HG03571 (cell line): ENCODE measurements around the gene MBIP.
A peak's percentile ranks its signal among the peaks of the same experiment; 100 is the strongest.

ENCODE experiments used
- ATAC-seq: cut with Tn5 transposase; IDR thresholded peaks from one replicate; pipeline ENCODE4 v1.9.1; 2021; ENCODE audit not compliant: unreplicated experiment

The MBIP gene

GRCh38 chr14:36315159-36315853 lies 5.1 kb downstream of the MBIP start:
- peak; percentile 53 for ATAC-seq

GRCh38 chr14:36313898-36314297 lies 6.5 kb downstream of the MBIP start:
- ATAC-seq = no peak

GRCh38 chr14:36313206-36313605 lies 7.2 kb downstream of the MBIP start:
- ATAC-seq = no peak

DNA sequence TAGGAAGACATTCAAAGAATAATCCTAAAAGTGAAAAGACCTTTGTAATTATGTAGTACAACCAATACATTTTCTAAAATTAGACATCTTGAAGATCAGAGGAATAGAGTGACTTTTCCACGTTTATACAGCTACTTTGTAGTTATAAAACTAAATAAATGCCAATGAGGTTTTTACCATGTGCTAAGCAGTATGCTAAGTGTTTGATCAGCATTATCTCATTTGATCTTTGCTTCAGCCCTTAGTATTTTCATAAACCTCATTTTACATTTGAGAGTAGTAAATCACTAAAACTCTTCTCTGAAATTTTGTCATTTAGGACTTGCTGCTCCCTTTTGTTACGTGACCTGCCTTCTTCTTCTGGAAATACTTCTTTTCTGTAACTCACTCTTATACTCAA lies 13.6 kb downstream of the MBIP start:
- ATAC-seq = no peak

GRCh38 chr14:36304895-36305294 lies 15.5 kb downstream of the MBIP start:
- no peak for ATAC-seq

- ATAC-seq = no peak
Observed at GRCh38 chr14:36303960-36304359, 16.5 kb downstream of the MBIP start.

DNA sequence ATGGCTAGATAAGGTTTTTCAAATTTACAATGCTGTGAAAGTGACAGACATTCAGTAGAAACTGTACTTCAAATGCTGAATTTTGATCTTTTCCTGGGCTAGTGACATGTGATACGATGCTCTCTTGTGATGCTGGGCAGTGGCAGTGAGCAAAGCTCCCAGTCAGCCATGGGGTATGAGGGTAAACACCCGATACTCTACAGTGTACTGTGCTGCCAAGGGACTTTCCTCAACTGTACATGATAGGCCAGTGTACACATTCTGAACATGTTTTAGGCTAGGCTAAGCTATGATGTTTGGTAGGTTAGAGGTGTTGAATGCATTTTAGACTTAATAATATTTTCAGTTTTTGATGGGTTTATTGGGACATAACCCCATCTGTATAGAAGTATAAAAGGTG lies 17.6 kb downstream of the MBIP start:
- ATAC-seq = no peak

- ATAC-seq = no peak
Observed at GRCh38 chr14:36301159-36301558, 19.3 kb downstream of the MBIP start.

GRCh38 chr14:36300337-36300736 lies 20.1 kb downstream of the MBIP start:
- no peak for ATAC-seq

DNA sequence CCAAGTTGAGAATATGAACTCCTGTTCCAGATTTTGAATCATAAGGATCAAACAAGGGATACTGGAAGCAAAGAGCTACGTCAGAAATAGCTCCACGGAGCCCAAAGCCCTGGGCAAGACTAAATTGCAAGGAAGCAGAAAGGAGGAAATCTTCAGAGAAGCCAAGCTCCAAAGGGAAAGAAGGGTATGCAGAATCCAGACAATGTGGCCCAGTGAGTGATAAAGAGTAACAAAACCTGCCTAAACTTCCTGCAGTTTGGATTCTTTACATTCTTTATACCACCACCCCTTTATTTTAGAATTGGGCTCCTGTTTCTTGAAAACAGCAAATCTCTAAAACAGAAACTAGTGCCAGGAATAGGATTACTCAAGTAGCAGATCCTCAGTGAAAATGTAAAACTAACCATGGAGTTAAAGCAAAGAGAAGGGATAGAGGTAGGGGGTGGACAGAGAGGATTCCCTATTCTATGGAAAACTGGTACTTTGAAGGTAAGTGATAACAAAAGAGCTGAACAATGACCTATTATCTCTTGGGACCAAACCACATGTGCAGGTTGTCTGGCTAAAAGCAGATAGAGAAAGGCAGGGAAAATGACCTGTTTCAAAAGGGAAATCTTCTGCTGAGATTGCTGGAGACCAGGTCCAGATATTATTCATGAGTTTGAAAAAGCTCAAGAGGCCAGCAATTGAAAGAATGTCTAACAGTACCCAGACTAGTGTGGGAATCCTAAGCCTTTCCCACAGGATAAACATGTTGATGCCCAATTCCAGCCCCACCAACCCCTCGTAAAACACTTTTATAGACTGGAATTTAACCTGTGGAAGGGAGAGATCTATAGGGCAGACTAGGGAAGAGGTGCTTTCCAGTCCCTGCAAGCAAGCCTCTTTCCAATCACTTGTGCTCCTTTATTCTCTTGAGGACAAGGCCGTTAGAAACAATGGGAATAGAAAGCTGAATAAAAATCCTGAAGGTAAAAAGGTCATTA lies 24.5 kb downstream of the MBIP start:
- no peak for ATAC-seq

GRCh38 chr14:36294543-36294942 lies 25.9 kb downstream of the MBIP start:
- no peak for ATAC-seq

- no peak for ATAC-seq
Observed at GRCh38 chr14:36293824-36294223, 26.6 kb downstream of the MBIP start.

- ATAC-seq = no peak
Observed at GRCh38 chr14:36289954-36290353, 30.5 kb downstream of the MBIP start.

- no peak for ATAC-seq
Observed at GRCh38 chr14:36288496-36288895, 31.9 kb downstream of the MBIP start.

- no peak for ATAC-seq
Observed at GRCh38 chr14:36284971-36285595, 35.4 kb downstream of the MBIP start.

GRCh38 chr14:36281309-36281708 lies 39.1 kb downstream of the MBIP start:
- no peak for ATAC-seq

DNA sequence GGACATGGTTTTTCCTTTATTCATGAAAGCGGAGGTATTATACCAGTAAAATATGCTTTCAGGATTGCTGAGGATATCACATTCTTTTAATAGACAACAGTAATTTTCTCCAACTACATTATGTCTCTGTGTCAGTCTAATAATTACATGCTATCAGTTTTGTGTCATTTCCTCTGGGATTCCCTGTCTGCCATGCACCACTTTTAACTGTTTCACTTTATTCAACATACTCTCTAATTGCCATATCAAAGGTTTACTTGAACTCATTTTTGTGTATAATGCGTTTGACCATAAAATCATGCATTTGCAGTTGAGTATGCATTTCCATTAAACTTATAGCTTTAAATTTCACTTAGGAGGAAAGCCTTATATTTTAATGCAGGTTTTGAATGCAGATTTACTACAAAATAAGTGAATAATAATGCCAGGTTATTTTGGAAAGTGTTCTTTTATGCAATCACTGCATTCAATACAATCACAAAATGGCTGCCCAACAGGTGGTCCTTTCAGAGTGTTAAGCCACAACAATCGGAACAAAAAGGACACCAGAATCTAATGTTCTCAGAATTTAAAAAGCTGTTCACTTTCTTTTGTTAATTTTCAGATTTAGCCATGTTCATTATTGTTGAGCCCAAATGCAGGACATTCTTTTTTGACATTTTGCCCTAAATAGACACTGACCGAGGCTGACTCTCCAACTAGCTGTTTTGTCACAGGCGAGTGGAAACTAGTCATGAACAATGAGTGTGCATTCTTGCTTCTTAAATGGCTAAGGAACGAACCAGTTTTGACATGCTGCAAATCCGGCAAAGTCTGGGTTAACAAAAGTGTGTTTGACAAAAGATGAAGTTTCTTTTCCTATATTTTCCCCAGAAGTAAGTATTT lies 40.9 kb downstream of the MBIP start:
- ATAC-seq = no peak

GRCh38 chr14:36275741-36276140 lies 44.7 kb downstream of the MBIP start:
- ATAC-seq = no peak

GRCh38 chr14:36271939-36272907 lies 48.2 kb downstream of the MBIP start:
- ATAC-seq = no peak

DNA sequence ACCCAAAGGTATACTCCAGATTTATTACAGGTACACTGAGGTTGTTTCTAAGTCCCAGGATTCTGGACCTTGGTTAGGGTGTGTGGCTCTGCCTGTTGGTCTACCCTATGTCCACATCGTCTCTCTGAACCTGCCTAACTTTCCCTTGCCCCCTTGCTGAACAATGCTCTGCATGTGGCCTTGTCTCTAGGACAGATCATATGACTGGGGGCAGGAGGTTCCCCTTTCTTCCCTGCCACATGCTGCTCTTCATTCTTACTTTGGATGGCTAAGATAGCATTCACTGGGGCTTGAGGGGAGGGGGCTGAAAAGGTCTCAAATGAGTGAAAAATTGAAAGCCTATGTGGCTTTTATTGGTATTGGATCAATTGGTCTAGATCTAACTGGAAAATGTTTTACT lies 49.2 kb downstream of the MBIP start:
- no peak for ATAC-seq
